Activated T-helper 1 cell treated with anti-CD3 and anti-CD28 coated beads, Interleukin-12 subunit alpha, Interleukin-12 subunit beta, Interleukin-2, Interleukin-4 antibody, amounts not matched to agents 30 ng/mL and 10 ng/mL and 1 ng/mL, durations not matched to agents 14 hours and 24 hours and 36 hours (primary cell): ENCODE data around the gene ATP9A. TPM values are rescaled to one million over a fixed set of nuclear protein-coding genes. Genes with fewer than 3 reads are reported as not detected.
"Not testable (repeated sequence)": the region's sequence is repeated elsewhere in the genome, so short reads cannot be mapped to it uniquely, and the experiment has no call there.

Experiments
- DNase-seq: peaks from one replicate; pipeline ENCODE4 v3.0.0; 2021; ENCODE audit warnings: low spot score
- H3K27ac Mint-ChIP-seq: one replicate; pipeline ENCODE4 v1.8.0; 2021; ENCODE audit warnings: mild to moderate bottlenecking, mixed read lengths
- H3K27me3 Mint-ChIP-seq: one replicate; pipeline ENCODE4 v1.8.0; 2022; ENCODE audit warnings: mild to moderate bottlenecking, moderate library complexity, mixed read lengths; ENCODE audit not compliant: insufficient read depth
- H3K36me3 Mint-ChIP-seq: one replicate; pipeline ENCODE4 v1.8.0; 2021; ENCODE audit warnings: low read depth, mixed read lengths
- H3K4me1 Mint-ChIP-seq: one replicate; pipeline ENCODE4 v1.8.0; 2021; ENCODE audit warnings: low read depth, mixed read lengths
- H3K4me3 Mint-ChIP-seq: one replicate; pipeline ENCODE4 v1.8.0; 2021; ENCODE audit warnings: mild to moderate bottlenecking, moderate library complexity, mixed read lengths
- H3K9me3 Mint-ChIP-seq: one replicate; pipeline ENCODE4 v1.8.0; 2021; ENCODE audit warnings: mixed read lengths
- intact Hi-C: fragments of 100-400 bp; cut with micrococcal nuclease; formaldehyde crosslinking; loops from one replicate; pipeline ENCODE4 v1.15.1; 2024
- total RNA-seq: library from RNA; stranded (reverse); gene quantifications from 2 replicates; pipeline ENCODE4 v1.2.3, GENCODE V29; 2022

ATP9A gene
- total RNA-seq, 1 donor from 2014 or later: 20.6 TPM

DNA sequence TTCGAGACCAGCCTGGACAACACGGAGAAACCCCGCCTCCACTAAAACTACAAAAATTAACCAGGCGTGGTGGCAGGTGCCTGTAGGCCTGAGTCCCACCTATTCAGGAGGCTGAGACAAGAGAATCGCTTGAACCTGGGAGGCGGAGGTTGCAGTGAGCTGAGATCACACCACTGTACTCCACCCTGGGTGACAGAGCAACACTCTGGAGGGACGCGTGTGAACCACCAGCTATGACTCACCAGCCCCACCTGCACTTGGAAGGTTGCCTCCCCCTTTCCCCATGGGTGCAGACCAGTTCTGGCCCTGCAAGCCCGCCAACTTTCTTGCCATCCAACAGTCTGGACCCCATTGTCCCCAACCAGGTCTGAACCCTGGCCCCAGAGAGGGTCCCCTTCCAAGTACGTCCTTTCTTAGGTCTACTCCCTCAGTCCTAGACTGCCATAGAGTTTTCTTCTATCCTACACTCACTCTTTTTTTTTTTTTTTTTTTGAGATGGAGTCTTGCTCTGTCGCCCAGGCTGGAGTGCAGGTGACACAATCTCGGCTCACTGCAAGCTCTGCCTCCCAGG lies 29.2 kb downstream of the ATP9A start:
- intact Hi-C loops: no loop called here
- DNase-seq: no peak
- Mint-ChIP-seq H3K27ac (no peak overlapping the region), H3K36me3 (no peaks in the 10 kb centered on the region), H3K4me1 (no peaks in the 10 kb centered on the region), H3K9me3 (no peaks in the 10 kb centered on the region), H3K4me3 (no peak overlapping the region), H3K27me3 (peaks cover 2% of the 10 kb centered on the region)

DNA sequence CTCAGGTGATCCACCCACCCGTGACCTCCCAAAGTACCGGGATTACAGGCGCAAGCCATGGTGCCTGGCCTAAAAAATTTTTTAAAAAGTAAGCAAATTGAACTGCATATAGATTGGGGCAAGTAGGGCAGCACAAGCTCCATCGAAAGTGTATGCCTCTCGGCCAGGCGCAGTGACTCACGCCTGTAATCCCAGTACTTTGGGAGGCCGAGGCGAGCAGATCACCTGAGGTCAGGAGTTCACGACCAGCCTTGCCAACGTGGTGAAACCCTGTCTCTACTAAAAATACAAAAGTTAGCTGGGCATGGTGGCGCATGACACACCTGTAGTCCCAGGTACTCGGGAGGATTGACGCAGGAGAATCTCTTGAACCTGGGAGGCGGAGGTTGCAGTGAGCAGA lies 29.9 kb downstream of the ATP9A start:
- intact Hi-C loops, H3K27ac Mint-ChIP-seq, H3K27me3 Mint-ChIP-seq, H3K9me3 Mint-ChIP-seq, H3K4me3 Mint-ChIP-seq, DNase-seq, H3K36me3 Mint-ChIP-seq, H3K4me1 Mint-ChIP-seq: not testable (repeated sequence)

DNA sequence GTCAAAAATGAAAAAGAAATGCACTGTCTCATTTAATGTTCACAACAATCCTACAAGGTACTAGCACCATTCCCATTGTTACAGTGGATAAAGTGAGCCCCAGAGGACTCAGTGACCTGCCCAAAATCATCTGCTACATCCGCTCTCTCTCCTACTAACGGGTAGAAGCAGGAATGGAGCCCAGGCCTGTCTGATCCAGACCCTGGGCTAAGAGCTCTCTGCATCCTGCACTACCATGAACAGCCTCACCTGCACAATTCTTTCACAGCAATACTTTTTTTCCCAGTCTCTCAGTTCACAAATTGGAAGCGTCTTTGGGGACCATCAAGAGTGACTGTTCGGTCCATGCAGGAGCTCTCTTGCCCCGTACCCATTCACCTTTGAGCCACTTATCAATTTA lies 31.2 kb downstream of the ATP9A start:
- Mint-ChIP-seq H3K36me3 (no peaks in the 10 kb centered on the region), H3K4me3 (no peak overlapping the region), H3K27ac (no peak overlapping the region), H3K9me3 (no peaks in the 10 kb centered on the region), H3K4me1 (peaks cover 8% of the 10 kb centered on the region), H3K27me3 (peaks cover 2% of the 10 kb centered on the region)
- no peak for DNase-seq
- intact Hi-C loops: no loop called here

GRCh38 chr20:51735728-51736600 lies 32.2 kb downstream of the ATP9A start:
- no peaks in the 10 kb centered on the region for H3K36me3 Mint-ChIP-seq
- peaks cover 8% of the 10 kb centered on the region for H3K4me1 Mint-ChIP-seq

DNA sequence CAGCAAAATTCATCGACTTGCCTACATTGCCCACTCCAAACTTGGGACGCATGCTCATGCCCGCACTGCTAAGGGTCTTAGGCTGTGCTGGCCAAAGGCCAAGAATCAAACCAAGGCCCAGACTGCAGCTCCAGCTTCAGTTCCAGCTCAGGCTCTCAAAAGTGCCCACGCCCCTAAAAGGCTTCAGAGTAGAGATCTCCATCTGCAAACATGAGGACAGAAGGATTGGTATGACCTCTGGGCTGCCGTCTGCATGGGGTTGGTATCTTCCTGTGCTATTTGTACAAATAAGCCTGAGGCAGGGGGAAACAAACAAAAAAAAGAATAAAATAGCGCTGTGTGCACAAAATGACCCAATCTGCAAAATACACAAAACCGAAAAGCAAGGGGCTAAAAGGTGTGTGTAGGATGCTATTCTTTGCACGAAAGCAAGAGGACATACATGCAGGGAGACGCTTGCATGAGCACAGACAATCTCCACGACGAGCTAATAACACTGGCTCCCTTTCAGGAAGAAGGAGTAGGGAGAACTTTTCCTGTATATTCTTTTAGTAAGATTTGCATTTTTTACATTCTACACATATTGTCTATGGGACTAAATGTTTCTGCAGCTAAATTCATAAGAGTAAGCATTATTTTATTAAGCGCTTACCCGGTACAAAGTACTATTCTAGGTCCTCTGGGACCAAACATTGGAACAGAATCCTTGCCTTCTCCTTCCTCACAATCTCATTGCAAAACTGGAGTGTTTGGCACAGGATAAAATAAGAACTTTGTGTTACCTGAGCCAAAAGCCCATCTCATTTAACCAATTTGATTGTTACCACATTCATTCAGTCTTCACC lies 33.1 kb downstream of the ATP9A start:
- Mint-ChIP-seq H3K36me3 (no peaks in the 10 kb centered on the region), H3K27ac (no peak overlapping the region), H3K27me3 (peaks cover 2% of the 10 kb centered on the region), H3K4me3 (no peak overlapping the region), H3K4me1 (peaks cover 8% of the 10 kb centered on the region), H3K9me3 (no peaks in the 10 kb centered on the region)
- intact Hi-C loops: loop anchor here (5.0 kb wide), 2 partner anchors 32 to 73 kb away; partner anchors contain the start of gene ATP9A
- DNase-seq: no peak

More at GRCh38 chr20:51735728-51736600, 32.2 kb downstream of the ATP9A start:
- Mint-ChIP-seq H3K4me3 (no peak overlapping the region), H3K9me3 (no peaks in the 10 kb centered on the region), H3K27ac (no peak overlapping the region), H3K27me3 (peaks cover 2% of the 10 kb centered on the region)
- intact Hi-C loops: no loop called here
- DNase-seq: no peak

DNA sequence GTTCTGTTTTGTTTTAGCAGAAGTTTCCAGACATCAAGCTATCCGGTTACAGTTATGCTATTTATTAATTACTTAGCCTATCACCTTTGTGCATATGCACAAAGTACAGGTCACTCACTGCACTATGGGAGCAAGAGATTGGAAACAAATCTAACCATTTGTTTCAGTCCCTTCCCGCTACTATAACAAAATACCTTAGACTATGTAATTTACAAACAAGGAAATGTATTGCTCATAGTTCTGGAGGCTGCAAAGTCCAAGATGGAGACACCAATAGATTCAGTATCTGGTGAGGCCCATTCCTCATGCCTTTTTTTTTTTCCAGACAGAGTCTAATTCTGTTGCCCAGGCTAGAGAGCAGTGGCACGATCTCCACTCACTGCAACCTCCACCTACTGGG lies 35.1 kb downstream of the ATP9A start:
- Mint-ChIP-seq H3K27me3 (no peaks in the 10 kb centered on the region), H3K27ac (no peak overlapping the region), H3K36me3 (no peaks in the 10 kb centered on the region), H3K4me1 (peaks cover 8% of the 10 kb centered on the region), H3K4me3 (no peak overlapping the region), H3K9me3 (no peaks in the 10 kb centered on the region)
- intact Hi-C loops: loop anchor here (5.0 kb wide), 2 partner anchors 34 to 71 kb away; partner anchors contain the start of gene ATP9A
- DNase-seq: no peak

GRCh38 chr20:51732096-51732791 lies 35.9 kb downstream of the ATP9A start:
- intact Hi-C loops: loop anchor here (1.0 to 5.0 kb wide), 4 partner anchors 11 to 70 kb away; partner anchors contain the start of gene ATP9A

DNA sequence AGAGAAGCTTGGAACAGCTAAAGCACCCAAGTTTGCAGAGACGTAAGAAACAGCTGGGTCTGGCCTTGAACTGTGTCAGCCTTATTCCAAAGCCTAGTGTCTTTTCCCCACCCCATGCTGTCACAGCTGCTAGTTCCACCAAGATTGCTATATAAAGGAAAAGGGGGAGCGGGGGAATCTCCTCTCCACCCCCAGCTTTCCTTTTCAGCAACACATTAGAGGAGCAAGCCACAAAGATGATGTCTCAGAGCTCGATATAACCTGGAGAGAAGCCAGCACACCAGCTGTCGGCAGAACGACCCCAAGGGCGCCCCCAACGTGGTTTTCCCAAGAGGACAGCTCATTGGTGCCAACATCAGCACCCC lies 36.5 kb downstream of the ATP9A start:
- Mint-ChIP-seq H3K27me3 (no peaks in the 10 kb centered on the region), H3K9me3 (no peaks in the 10 kb centered on the region), H3K27ac (peak overlapping the region; percentile 79), H3K4me3 (peak overlapping the region; percentile 71), H3K4me1 (peaks cover 8% of the 10 kb centered on the region), H3K36me3 (no peaks in the 10 kb centered on the region)
- no peak for DNase-seq
- intact Hi-C loops: loop anchor here (1.0 to 5.0 kb wide), 4 partner anchors 10 to 69 kb away; partner anchors contain the start of gene ATP9A

More at GRCh38 chr20:51732096-51732791, 35.9 kb downstream of the ATP9A start:
- no peaks in the 10 kb centered on the region for H3K27me3 Mint-ChIP-seq
- peak overlapping the region; percentile 85 for H3K4me3 Mint-ChIP-seq
- H3K4me1 Mint-ChIP-seq: peaks cover 8% of the 10 kb centered on the region
- DNase-seq: no peak
- H3K27ac Mint-ChIP-seq: peak overlapping the region; percentile 91
- no peaks in the 10 kb centered on the region for H3K9me3 Mint-ChIP-seq
- H3K36me3 Mint-ChIP-seq: no peaks in the 10 kb centered on the region

DNA sequence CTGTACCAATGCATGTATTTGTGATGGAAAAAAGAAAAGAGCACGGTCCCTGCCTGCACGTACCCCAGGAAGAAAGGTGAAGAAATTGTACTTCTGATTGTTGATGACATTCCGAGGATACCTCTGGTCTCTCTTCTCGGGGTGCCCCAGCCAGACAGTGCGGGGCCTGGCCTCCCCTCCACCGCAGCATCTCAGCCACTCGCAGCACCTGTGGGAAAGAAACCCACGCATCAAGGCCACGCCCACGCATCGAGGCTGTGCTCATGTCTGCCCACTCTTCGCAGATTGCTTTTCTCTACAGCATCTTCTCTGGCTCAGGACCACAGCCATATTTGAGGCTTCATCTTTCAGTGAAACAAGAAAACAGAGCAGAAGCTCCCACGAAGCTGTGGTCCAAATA lies 38.4 kb downstream of the ATP9A start:
- no peak overlapping the region for H3K4me3 Mint-ChIP-seq
- H3K27ac Mint-ChIP-seq: no peak overlapping the region
- intact Hi-C loops: loop anchor here (5.0 kb wide), 2 partner anchors 38 to 67 kb away; partner anchors contain the start of gene ATP9A
- no peak for DNase-seq
- H3K9me3 Mint-ChIP-seq: no peaks in the 10 kb centered on the region
- H3K36me3 Mint-ChIP-seq: no peaks in the 10 kb centered on the region
- H3K27me3 Mint-ChIP-seq: no peaks in the 10 kb centered on the region
- peaks cover 8% of the 10 kb centered on the region for H3K4me1 Mint-ChIP-seq

- no peaks in the 10 kb centered on the region for H3K9me3 Mint-ChIP-seq
- intact Hi-C loops: no loop called here
- no peaks in the 10 kb centered on the region for H3K36me3 Mint-ChIP-seq
- H3K27ac Mint-ChIP-seq: no peak overlapping the region
- no peak overlapping the region for H3K4me3 Mint-ChIP-seq
- no peak for DNase-seq
- no peaks in the 10 kb centered on the region for H3K27me3 Mint-ChIP-seq
- H3K4me1 Mint-ChIP-seq: peaks cover 8% of the 10 kb centered on the region
These were observed 39.5 kb downstream of the ATP9A start for GRCh38 chr20:51728737-51729136.

DNA sequence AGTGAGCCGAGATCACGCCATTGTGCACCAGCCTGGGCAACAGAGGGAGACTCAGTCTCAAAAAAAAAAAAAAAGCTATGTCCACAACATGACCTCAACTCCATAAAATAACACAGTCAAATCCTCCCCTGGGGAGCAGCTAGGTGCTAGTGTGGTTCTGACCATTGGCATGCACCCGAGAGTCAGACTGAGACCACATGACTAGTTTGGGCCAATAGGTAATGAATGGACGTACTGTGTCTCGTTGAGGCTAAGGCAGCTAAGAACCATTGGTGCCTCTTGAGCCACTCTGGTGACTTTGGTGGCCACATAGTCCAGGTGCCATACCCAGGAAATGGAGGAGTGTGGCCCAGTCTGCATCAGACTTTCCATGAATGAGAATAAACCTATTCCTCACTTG lies 40.3 kb downstream of the ATP9A start:
- Mint-ChIP-seq H3K27me3 (no peaks in the 10 kb centered on the region), H3K36me3 (no peaks in the 10 kb centered on the region), H3K27ac (no peak overlapping the region), H3K4me1 (peaks cover 8% of the 10 kb centered on the region), H3K4me3 (no peak overlapping the region), H3K9me3 (no peaks in the 10 kb centered on the region)
- DNase-seq: no peak
- intact Hi-C loops: no loop called here

DNA sequence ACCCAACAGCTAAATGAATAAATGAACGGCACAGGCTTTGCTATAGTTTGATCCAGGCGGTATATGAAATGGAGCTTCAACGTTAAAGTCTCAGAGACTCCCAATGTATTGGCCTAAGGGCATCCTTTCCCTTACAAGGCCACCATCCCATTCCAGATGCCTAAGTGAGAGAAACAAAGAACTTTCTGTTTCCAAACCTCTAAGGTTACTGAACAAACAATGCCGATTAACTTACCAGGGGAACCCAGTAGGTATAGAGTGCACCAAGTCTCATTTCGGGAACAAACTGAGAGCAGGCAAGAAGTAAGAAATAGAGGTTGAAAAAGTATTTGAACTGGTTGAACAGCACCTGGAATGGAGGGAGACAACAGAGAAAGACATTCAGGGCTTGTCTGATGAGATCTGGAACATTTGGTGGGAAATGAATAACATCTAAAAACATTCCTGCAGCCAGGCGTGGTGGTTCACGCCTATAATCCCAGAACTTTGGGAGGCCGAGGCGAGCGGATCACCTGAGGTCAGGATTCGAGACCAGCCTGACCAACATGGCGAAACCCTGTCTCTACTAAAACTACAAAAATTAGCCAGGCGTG lies 42.5 kb downstream of the ATP9A start:
- no peak for DNase-seq
- Mint-ChIP-seq H3K9me3 (no peaks in the 10 kb centered on the region), H3K4me3 (no peak overlapping the region), H3K4me1 (peaks cover 6% of the 10 kb centered on the region), H3K36me3 (no peaks in the 10 kb centered on the region), H3K27me3 (no peaks in the 10 kb centered on the region), H3K27ac (no peak overlapping the region)
- intact Hi-C loops: no loop called here
